IMR-90 (cell line): ENCODE results near the gene TIMM23B. TPM values are rescaled to one million over a fixed set of nuclear protein-coding genes. Genes with fewer than 3 reads are reported as not detected.
"Not testable (repeated sequence)": the region's sequence is repeated elsewhere in the genome, so short reads cannot be mapped to it uniquely, and the experiment has no call there.

Experiments
- ATAC-seq: fragments of 200-7000 bp; cut with Tn5 transposase; 2 replicates; pipeline ENCODE4 v1.9.1; 2020; ENCODE audit warnings: low read depth, mild to moderate bottlenecking, moderate library complexity
- BruUV-seq: library from RNA; stranded (reverse); fragments of 400-500 nt; replicated peaks from 2 replicates; lab custom pipeline; 2021; lab: Mats Ljungman, UMichigan
- CTCF ChIA-PET: fragments of 300-600 bp; formaldehyde crosslinking; extraction: SDS; loops from one replicate; lab custom pipeline; 2021; ENCODE audit warnings: antibody characterized with exemption; lab: Yijun Ruan, JAX
- POLR2A ChIA-PET: fragments of 300-600 bp; sonication (Branson Sonifier 250); formaldehyde crosslinking; loops from one replicate; lab custom pipeline; 2022; ENCODE audit warnings: antibody characterized with exemption; ENCODE audit not compliant: unreplicated experiment; lab: Charles Lee
- DNase-seq: peaks from one replicate; pipeline ENCODE4 v3.0.0; 2013
- H2AFZ ChIP-seq: replicated peaks from 2 replicates; pipeline ENCODE3; 2013; ENCODE audit warnings: low read length, mild to moderate bottlenecking; ENCODE audit not compliant: poor library complexity
- H2AK5ac ChIP-seq: 2 replicates; pipeline ENCODE4 v1.6.1; 2013; ENCODE audit warnings: low read depth, low read length, inconsistent platforms
- H2AK9ac ChIP-seq: replicated peaks from 2 replicates; pipeline ENCODE3; 2013; ENCODE audit warnings: mild to moderate bottlenecking, low read depth, low read length, moderate library complexity; ENCODE audit not compliant: poor library complexity
- H2BK120ac ChIP-seq: 2 replicates; pipeline ENCODE4 v1.6.1; 2013; ENCODE audit warnings: low read depth, low read length, inconsistent platforms
- H2BK15ac ChIP-seq: 3 replicates; pipeline ENCODE4 v1.6.1; 2013; ENCODE audit warnings: low read depth, low read length, inconsistent platforms
- H2BK20ac ChIP-seq: 2 replicates; pipeline ENCODE4 v1.6.1; 2013; ENCODE audit warnings: low read depth, mild to moderate bottlenecking, inconsistent platforms, low read length, moderate library complexity
- H2BK5ac ChIP-seq: 2 replicates; pipeline ENCODE4 v1.6.1; 2013; ENCODE audit warnings: mild to moderate bottlenecking, low read depth, low read length, inconsistent platforms; ENCODE audit not compliant: poor library complexity, severe bottlenecking
- H3K14ac ChIP-seq: replicated peaks from 2 replicates; pipeline ENCODE4 v1.6.1; 2013; ENCODE audit warnings: low read depth, low read length, inconsistent platforms
- H3K18ac ChIP-seq: 2 replicates; pipeline ENCODE4 v1.6.1; 2013; ENCODE audit warnings: low read depth, low read length, control low read depth
- H3K23ac ChIP-seq: 2 replicates; pipeline ENCODE4 v1.6.1; 2013; ENCODE audit warnings: low read depth, low read length, inconsistent platforms
- H3K27ac ChIP-seq: 2 replicates; pipeline ENCODE4 v1.5.1; 2013; ENCODE audit warnings: mild to moderate bottlenecking, control low read depth, low read length; ENCODE audit not compliant: insufficient read depth
- H3K27me3 ChIP-seq: 2 replicates; pipeline ENCODE4 v1.6.1; 2013; ENCODE audit warnings: low read length; ENCODE audit not compliant: control insufficient read depth, insufficient read depth
- H3K36me3 ChIP-seq: 2 replicates; pipeline ENCODE4 v1.6.1; 2013; ENCODE audit warnings: low read length, mixed read lengths; ENCODE audit not compliant: control insufficient read depth, insufficient read depth
- H3K4ac ChIP-seq: 2 replicates; pipeline ENCODE4 v1.6.1; 2013; ENCODE audit warnings: low read depth, low read length, inconsistent platforms
- H3K4me1 ChIP-seq: 2 replicates; pipeline ENCODE4 v1.6.1; 2013; ENCODE audit warnings: low read length, mixed read lengths; ENCODE audit not compliant: control insufficient read depth, insufficient read depth
- H3K4me2 ChIP-seq: 2 replicates; pipeline ENCODE4 v1.6.1; 2013; ENCODE audit warnings: low read depth, mild to moderate bottlenecking, control low read depth, low read length, moderate library complexity
- H3K4me3 ChIP-seq: 2 replicates; pipeline ENCODE4 v1.5.1; 2013; ENCODE audit warnings: low read depth, mild to moderate bottlenecking, control low read depth, low read length, moderate library complexity; ENCODE audit not compliant: insufficient read depth
- H3K56ac ChIP-seq: 2 replicates; pipeline ENCODE4 v1.6.1; 2013; ENCODE audit warnings: low read length, inconsistent platforms; ENCODE audit not compliant: insufficient read depth; ENCODE audit errors: extremely low read depth
- H3K79me1 ChIP-seq, 2 experiments: 2 replicates each; pipeline ENCODE4 v1.6.1; 2013; ENCODE audit warnings: low read length in 2 of 2, inconsistent platforms in 1 of 2, low read depth in 1 of 2
- H3K9ac ChIP-seq: 2 replicates; pipeline ENCODE4 v1.6.1; 2013; ENCODE audit warnings: low read depth, low read length, control low read depth
- H3K9me1 ChIP-seq: 2 replicates; pipeline ENCODE4 v1.6.1; 2013; ENCODE audit warnings: low read length, inconsistent platforms; ENCODE audit not compliant: insufficient read depth
- H3K9me3 ChIP-seq: 2 replicates; pipeline ENCODE4 v1.6.1; 2013; ENCODE audit warnings: low read length; ENCODE audit not compliant: control insufficient read depth, insufficient read depth
- H4K20me1 ChIP-seq: 2 replicates; pipeline ENCODE4 v1.6.1; 2013; ENCODE audit warnings: low read length, inconsistent platforms; ENCODE audit not compliant: insufficient read depth
- H4K5ac ChIP-seq: 2 replicates; pipeline ENCODE4 v1.6.1; 2013; ENCODE audit warnings: mild to moderate bottlenecking, low read depth, low read length, control low read depth
- H4K8ac ChIP-seq, 2 experiments: 2 replicates each; pipeline ENCODE4 v1.6.1; 2013; ENCODE audit warnings: low read depth in 2 of 2, low read length in 2 of 2, control low read depth in 1 of 2, inconsistent platforms in 1 of 2
- H4K91ac ChIP-seq: 2 replicates; pipeline ENCODE4 v1.6.1; 2013; ENCODE audit warnings: low read depth, low read length, inconsistent platforms; ENCODE audit not compliant: insufficient read depth
- WGBS, 2 experiments: methylation state at CpG; one replicate each; pipeline versions ENCODE4 v1.1.5 to v1.1.7; 2013; ENCODE audit warnings: missing lambda C conversion rate in 2 of 2; ENCODE audit not compliant: insufficient read length in 1 of 2; ENCODE audit errors: extremely low coverage in 2 of 2; 5-methylcytosine and 5-hydroxymethylcytosine counted together
- dilution Hi-C: fragments of 300-500 bp; cut with HindIII; formaldehyde crosslinking; loops from one replicate; pipeline ENCODE4 v1.14.3; 2018; ENCODE audit warnings: low sequenced_read_pairs; ENCODE audit not compliant: unreplicated experiment
- in situ Hi-C: fragments of 300-500 bp; cut with MboI; formaldehyde crosslinking; loops from 3 replicates; pipeline ENCODE4 v1.14.3; 2019; ENCODE audit warnings: low sequenced_read_pairs, inconsistent platforms, mixed read lengths
- intact Hi-C: fragments of 100-400 bp; cut with micrococcal nuclease; formaldehyde crosslinking; loops from 2 replicates; pipeline ENCODE4 v1.10.0; 2022
- polyA plus RNA-seq, 3 experiments: library from polyadenylated mRNA; depleted of rRNA; stranded (reverse); fragments of >200 nt; gene quantifications; 2 replicates each; pipeline ENCODE4 v1.2.3, GENCODE V29; 2012; ENCODE audit warnings: low replicate concordance in 1 of 3
- total RNA-seq: library from RNA; depleted of rRNA; stranded (reverse); fragments of >200 nt; gene quantifications from 2 replicates; pipeline ENCODE4 v1.2.3, GENCODE V29; 2012

The TIMM23B gene
- total and polyA plus RNA-seq, 2 of the 4 experiments (the other 2 are of a cell fraction): 13.8 to 14.2 TPM

DNA sequence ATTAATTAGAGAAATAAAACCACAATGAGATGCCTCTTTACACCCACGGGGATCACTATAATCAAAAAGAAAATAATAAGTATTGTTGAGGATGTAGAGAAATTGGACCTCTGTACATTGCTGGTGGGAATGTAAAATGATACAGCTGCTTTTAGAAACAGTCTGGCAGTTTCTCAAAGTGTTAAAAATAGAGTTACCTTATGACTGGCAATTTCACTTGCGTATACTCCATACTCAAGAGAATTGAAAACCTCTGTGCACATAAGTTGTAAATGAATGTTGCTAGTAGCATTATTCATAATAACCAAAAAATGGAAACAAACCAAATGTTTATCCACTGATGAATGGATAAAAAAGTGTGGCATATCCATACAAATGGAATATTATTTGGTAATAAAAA is 6.3 kb downstream of the TIMM23B start:
- H3K9me1 ChIP-seq, H3K79me1 ChIP-seq, H3K4ac ChIP-seq, H3K14ac ChIP-seq, H4K20me1 ChIP-seq, H4K8ac ChIP-seq, H2AK9ac ChIP-seq, H2AFZ ChIP-seq, H3K4me2 ChIP-seq, H2BK20ac ChIP-seq, POLR2A ChIA-PET, dilution Hi-C loops, H4K5ac ChIP-seq, H2BK15ac ChIP-seq, in situ Hi-C loops, H3K27me3 ChIP-seq, H3K9ac ChIP-seq, H3K23ac ChIP-seq, H3K27ac ChIP-seq, H3K18ac ChIP-seq, H2AK5ac ChIP-seq, H3K56ac ChIP-seq, H3K4me1 ChIP-seq, CTCF ChIA-PET, H2BK5ac ChIP-seq, H2BK120ac ChIP-seq, H3K36me3 ChIP-seq, DNase-seq, BruUV-seq, H3K4me3 ChIP-seq, ATAC-seq, H4K91ac ChIP-seq, H3K9me3 ChIP-seq: not testable (repeated sequence)
- no CpG with 5 or more reads among the region's 2 CpGs for WGBS, 2 experiments
- intact Hi-C loops: loop anchor here (10.0 kb wide), 1 partner anchor 353 kb away; no protein-coding TSS in a partner anchor

DNA sequence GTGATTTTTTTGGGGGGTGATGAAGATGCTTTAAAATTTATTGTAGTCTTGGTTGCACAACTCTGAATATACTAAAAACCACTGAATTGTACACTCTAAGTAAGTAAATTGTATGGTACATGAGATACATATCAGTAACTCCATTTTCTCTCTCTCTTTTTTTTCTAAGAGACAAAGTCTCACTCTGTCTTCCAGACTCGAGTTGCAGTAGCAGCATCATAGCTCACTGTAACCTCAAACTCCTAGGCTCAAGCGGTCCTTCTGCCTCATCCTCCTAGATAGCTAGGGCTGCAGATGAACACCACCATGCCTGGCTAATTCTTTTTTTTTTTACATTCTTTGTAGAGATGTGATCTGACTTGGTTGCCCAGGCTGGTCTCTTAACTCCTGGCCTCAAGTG is 6.9 kb downstream of the TIMM23B start:
- H3K4me2 ChIP-seq, H3K4ac ChIP-seq, H4K91ac ChIP-seq, H3K18ac ChIP-seq, H3K9ac ChIP-seq, dilution Hi-C loops, H3K4me1 ChIP-seq, H3K4me3 ChIP-seq, ATAC-seq, H2BK5ac ChIP-seq, H3K27ac ChIP-seq, H2AK5ac ChIP-seq, POLR2A ChIA-PET, H3K9me1 ChIP-seq, H2BK20ac ChIP-seq, H4K20me1 ChIP-seq, H2AK9ac ChIP-seq, in situ Hi-C loops, CTCF ChIA-PET, H4K5ac ChIP-seq, H3K56ac ChIP-seq, H3K9me3 ChIP-seq, H2AFZ ChIP-seq, H3K27me3 ChIP-seq, H3K79me1 ChIP-seq, H3K36me3 ChIP-seq, H3K14ac ChIP-seq, BruUV-seq, H2BK15ac ChIP-seq, DNase-seq, H2BK120ac ChIP-seq, H3K23ac ChIP-seq, H4K8ac ChIP-seq: not testable (repeated sequence)
- 17% methylated on average over 1 of the region's 2 CpGs; no CpG with 5 or more reads in 1 of the 2 experiments for WGBS, 2 experiments
- intact Hi-C loops: loop anchor here (10.0 kb wide), 1 partner anchor 354 kb away; no protein-coding TSS in a partner anchor
